GM10266 (cell line): ENCODE measurements around the gene C17orf50.

ENCODE experiments used
- DNase-seq: peaks from one replicate; pipeline ENCODE4 v3.0.0; 2012; ENCODE audit errors: extremely low spot score
- TF ChIP-seq, protein P1 (sequence below): IDR thresholded peaks from 2 replicates; pipeline ENCODE4 v1.5.1; 2012; ENCODE audit warnings: mild to moderate bottlenecking, low read depth; ENCODE audit not compliant: control insufficient read depth, insufficient read depth; ENCODE audit errors: missing control alignments

Gene C17orf50

DNA sequence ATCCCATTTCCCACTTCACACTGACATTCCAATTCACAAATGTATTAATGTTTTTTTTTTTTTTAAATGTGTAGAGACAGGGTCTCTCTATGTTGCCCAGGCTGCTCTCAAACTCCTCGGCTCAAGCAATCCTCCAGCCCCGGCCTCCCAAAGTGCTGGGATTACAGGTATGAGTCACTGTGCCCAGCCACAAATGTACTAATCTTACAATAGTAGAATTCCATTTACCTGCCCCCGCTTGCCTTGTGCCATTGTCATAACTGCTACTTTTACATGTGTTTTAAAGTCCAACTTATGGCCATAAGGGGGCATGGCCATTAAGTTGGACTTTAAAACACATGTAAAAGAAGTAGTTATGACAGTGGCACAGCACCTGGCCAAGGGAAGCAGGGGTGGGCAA is 30.2 kb downstream of the C17orf50 start:
- no peak for DNase-seq
- TF ChIP-seq, protein P1, sequence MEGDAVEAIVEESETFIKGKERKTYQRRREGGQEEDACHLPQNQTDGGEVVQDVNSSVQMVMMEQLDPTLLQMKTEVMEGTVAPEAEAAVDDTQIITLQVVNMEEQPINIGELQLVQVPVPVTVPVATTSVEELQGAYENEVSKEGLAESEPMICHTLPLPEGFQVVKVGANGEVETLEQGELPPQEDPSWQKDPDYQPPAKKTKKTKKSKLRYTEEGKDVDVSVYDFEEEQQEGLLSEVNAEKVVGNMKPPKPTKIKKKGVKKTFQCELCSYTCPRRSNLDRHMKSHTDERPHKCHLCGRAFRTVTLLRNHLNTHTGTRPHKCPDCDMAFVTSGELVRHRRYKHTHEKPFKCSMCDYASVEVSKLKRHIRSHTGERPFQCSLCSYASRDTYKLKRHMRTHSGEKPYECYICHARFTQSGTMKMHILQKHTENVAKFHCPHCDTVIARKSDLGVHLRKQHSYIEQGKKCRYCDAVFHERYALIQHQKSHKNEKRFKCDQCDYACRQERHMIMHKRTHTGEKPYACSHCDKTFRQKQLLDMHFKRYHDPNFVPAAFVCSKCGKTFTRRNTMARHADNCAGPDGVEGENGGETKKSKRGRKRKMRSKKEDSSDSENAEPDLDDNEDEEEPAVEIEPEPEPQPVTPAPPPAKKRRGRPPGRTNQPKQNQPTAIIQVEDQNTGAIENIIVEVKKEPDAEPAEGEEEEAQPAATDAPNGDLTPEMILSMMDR = no peak

DNA sequence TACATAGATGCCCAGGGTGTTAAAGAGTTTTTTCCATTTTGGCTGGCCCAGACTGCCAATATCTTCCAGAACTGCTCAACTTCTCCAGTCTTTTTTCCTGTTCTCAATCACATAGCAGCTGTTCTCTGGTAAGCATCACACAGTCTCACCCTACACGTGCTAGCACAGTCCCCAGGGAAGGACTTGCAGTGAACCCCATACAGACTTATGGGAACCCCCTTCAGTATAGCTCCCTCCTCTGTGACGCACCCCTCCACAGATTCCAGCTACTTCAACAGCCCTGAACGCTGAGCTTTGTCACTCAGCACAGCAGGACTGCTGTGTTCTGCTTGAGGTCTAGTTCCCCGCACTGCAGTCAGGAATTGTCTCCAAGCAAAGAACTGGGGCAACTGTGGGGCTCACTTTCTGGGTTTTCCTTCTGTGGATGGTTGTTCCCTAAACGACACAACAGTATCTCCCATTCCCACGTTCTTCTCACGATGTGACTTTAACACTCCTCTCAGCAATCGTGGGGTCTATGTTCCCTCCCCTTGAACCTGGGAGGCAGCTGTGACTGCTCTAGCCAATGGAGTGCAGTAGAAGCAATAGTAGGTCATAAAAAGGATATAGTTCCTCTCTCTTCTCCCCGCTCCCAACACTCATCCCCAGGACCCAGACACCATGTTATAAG is 31.1 kb downstream of the C17orf50 start:
- peak; percentile 10 for DNase-seq
- TF ChIP-seq, protein P1 = no peak

DNA sequence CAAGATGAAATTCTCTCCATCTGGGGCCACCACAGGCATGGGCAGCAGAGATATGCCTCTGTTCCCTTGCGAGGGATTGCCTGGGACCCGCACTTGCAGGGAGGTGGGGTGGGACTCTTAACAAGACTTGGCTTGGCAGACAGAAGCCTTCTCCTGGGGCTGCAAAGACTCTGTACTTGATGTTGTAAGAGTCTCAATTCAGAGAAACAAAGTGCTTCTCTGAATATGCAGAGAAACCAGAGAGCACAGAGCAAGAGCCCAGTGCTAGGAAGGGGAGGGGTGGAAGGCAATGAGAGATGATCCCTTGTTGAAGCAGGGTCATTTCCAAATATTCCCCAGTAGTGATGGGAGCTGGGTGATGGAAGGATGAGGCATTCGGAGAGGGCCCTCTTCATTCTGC is 32.6 kb downstream of the C17orf50 start:
- TF ChIP-seq, protein P1 = no peak
- DNase-seq = no peak

DNA sequence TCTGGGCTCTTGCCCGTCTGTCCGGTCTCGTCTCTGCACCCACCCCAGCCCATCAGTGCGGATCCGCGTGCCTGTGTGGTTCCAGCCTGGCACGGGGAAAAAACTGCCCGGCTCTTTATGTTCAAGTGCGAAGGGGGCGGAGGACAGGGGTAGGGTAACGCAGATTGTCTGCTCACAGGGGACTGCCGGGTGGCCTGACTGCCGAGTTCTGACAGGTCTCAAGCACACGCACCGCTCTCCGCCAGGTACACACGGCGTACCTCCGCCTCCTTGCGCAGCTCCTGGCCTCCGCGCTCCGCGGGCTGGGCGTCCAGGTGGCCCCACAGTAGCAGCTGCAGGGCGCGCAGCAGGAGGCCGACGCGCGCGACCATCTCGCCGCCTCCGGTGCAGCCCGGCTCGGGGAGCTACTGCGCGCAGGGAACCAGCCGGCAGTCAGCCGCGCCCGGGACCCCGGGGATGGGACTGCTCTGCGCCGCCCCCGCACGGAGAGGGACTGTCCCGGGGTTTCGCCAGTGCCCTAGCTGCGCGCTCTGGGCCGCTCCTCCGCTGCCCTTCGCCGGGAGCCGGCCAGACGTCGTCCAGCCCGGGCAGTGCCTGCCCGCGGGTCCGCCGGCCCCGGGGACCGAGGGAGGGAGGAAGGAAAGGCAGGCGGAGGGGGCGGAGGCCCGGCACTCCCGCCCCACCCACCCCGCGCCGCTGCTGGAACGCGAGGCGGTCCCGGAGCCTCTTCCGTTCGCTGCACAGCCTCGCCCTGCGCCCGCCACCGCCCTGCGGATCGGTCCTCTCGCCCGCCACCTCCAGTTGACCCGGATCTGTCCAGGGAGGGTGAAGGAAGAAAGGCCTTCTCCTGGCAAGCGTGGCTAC is 34.6 kb downstream of the C17orf50 start, which contains the start of gene MMP28:
MMP28 (minus strand) TSS at position 635 of the 864 bp plus-strand sequence; CDS start at position 371, 264 bp downstream.
- TF ChIP-seq, protein P1 = no peak
- DNase-seq = peak; percentile 55

DNA sequence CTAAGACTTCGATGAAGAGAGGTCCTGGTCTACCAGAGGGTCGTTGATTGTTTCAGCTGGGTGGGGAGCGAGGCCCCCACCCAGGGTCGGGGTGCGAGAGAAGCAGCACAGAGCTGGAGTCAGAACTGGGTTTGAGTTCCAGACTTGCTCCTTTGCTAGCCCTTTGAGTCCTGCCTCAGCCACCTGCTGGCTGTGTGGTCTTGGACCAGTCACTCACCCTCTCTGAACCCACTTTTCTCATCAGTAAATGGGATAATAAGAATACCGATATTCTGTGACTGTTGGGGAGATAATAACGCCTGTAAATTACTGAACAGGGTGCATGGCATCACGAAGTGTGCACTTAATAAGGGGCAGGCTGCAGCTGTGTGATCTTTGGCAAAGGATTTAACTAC is 35.2 kb downstream of the C17orf50 start:
- TF ChIP-seq, protein P1 = no peak
- DNase-seq = no peak

DNA sequence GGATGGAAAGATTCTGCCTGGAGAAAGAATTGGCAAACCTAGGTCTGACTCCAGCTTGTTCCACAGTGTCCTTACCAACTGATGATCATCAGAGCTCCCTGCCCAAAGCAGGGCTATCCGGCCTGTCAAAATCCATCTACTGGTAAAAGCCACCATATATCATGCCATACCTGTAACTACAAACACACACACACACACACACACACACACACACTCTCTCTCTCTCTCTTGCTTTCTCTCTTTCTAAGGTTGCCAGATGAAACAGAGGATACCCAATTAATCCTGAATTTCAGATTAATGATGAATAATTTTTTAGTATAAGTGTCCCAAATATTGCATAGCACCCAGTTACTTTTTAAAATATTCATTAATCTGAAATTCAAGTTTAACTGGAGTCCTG is 36.3 kb downstream of the C17orf50 start:
- DNase-seq = no peak
- TF ChIP-seq, protein P1 = no peak

DNA sequence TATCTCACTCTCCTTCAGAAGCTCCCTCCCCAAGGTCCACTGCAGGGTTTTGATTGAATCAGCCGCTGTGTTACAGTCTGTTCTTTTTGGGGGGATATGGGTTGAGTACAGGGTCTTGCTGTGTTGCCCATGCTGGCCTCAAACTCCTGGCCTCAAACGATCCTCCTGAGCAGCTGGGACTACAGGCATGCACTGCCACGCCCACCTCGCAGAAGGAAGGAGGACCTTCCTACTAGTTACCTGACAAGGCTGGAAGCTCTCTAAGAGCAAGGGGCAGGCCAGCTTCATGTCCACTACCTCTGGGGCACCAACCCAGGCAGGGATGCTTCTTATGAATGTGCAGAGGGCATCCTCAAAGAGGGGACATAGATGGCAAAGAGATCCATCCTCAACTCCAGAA is 36.7 kb downstream of the C17orf50 start:
- TF ChIP-seq, protein P1 = no peak
- DNase-seq = no peak
